Caco-2 (cell line): ENCODE data around the gene RASGEF1B. TPM values are rescaled to one million over a fixed set of nuclear protein-coding genes. Genes with fewer than 3 reads are reported as not detected.

ENCODE experiments used
- BruUV-seq: library from RNA; stranded (reverse); fragments of 400-500 nt; replicated peaks from 2 replicates; lab custom pipeline; 2021; lab: Mats Ljungman, UMichigan
- CTCF ChIA-PET: fragments of 300-600 bp; sonication (Branson Sonifier 250); formaldehyde crosslinking; loops from one replicate; lab custom pipeline; 2022; ENCODE audit warnings: antibody characterized with exemption; lab: Charles Lee
- POLR2A ChIA-PET: fragments of 300-600 bp; sonication (Branson Sonifier 250); formaldehyde crosslinking; loops from one replicate; lab custom pipeline; 2022; ENCODE audit warnings: antibody characterized with exemption; lab: Charles Lee
- DNase-seq, 2 experiments: peaks; one replicate each; pipeline versions ENCODE4 v3.0.0 to v3.0.0-alpha.2; 2020 to 2022
- H3K27me3 ChIP-seq: replicated peaks from 2 replicates; pipeline ENCODE4 v1.6.0; 2011; ENCODE audit warnings: low read length; ENCODE audit not compliant: control insufficient read depth, insufficient read depth
- H3K36me3 ChIP-seq: 2 replicates; pipeline ENCODE4 v1.5.1; 2011; ENCODE audit warnings: low read length; ENCODE audit not compliant: control insufficient read depth, insufficient read depth
- H3K4me1 ChIP-seq: fragments of 250-450 bp; sonication (Bioruptor Pico); 2 replicates; pipeline ENCODE4 v1.5.1; 2020; ENCODE audit warnings: mild to moderate bottlenecking
- H3K4me3 ChIP-seq: 2 replicates; pipeline ENCODE4 v1.5.1; 2011; ENCODE audit warnings: low read depth, mild to moderate bottlenecking, control low read depth, low read length
- H3K9me3 ChIP-seq: fragments of 250-450 bp; sonication (Bioruptor Pico); 2 replicates; pipeline ENCODE4 v1.5.1; 2020; ENCODE audit warnings: mild to moderate bottlenecking, moderate library complexity
- H3K27ac Mint-ChIP-seq: one replicate; pipeline ENCODE4 v1.8.0; 2022; ENCODE audit warnings: mixed read lengths; ENCODE audit not compliant: unreplicated experiment
- H3K27me3 Mint-ChIP-seq: one replicate; pipeline ENCODE4 v1.8.0; 2022; ENCODE audit warnings: mixed read lengths; ENCODE audit not compliant: insufficient read depth, unreplicated experiment
- H3K36me3 Mint-ChIP-seq: one replicate; pipeline ENCODE4 v1.8.0; 2022; ENCODE audit warnings: mild to moderate bottlenecking, mixed read lengths; ENCODE audit not compliant: insufficient read depth, unreplicated experiment
- H3K4me1 Mint-ChIP-seq: one replicate; pipeline ENCODE4 v1.8.0; 2022; ENCODE audit warnings: low read depth, mixed read lengths; ENCODE audit not compliant: unreplicated experiment
- H3K4me3 Mint-ChIP-seq: one replicate; pipeline ENCODE4 v1.8.0; 2022; ENCODE audit warnings: mild to moderate bottlenecking, moderate library complexity, mixed read lengths; ENCODE audit not compliant: unreplicated experiment
- H3K9me3 Mint-ChIP-seq: one replicate; pipeline ENCODE4 v1.8.0; 2022; ENCODE audit warnings: mixed read lengths; ENCODE audit not compliant: unreplicated experiment
- intact Hi-C: fragments of 100-400 bp; cut with micrococcal nuclease; formaldehyde crosslinking; loops from one replicate; pipeline ENCODE4 v1.10.0; 2022; ENCODE audit not compliant: unreplicated experiment
- total RNA-seq: library from RNA; stranded (reverse); gene quantifications from 2 replicates; pipeline ENCODE4 v1.2.3, GENCODE V29; 2022
- TF ChIP-seq, protein P1 (sequence below), 2 experiments: fragments of 200-600 bp in 1 of 2; IDR thresholded peaks; 1 replicate in 1 of 2; 2 replicates in 1 of 2; pipeline versions ENCODE4 v1.5.1 to v1.8.0; 2011 to 2022; ENCODE audit warnings: antibody characterized with exemption in 1 of 2, control low read depth in 1 of 2, inconsistent platforms in 1 of 2, low read depth in 1 of 2, low read length in 1 of 2, mild to moderate bottlenecking in 1 of 2, moderate library complexity in 1 of 2; ENCODE audit not compliant: insufficient read depth in 1 of 2, severe bottlenecking in 1 of 2, unreplicated experiment in 1 of 2

Gene RASGEF1B
- total RNA-seq, 1 experiment from 2014 or later: 32.3 TPM

DNA sequence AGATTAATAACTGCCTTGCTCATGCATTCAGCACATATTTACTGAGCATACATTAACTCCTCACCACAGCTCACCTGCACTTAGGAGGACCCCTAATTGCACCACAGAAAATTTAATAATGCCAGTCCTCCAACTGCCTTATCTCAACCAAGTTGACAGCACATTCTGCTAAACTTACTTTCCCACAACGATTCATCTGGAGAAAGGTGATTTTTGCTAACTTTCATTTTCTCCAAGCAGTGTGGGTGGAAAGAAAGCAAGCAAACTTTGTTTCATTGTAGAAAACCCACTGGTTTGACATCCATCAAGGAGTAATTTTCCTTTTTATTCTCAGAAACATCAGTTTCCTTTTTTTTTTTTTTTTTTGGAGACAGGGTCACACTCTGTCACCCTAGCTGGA lies 49.1 kb downstream of the RASGEF1B start:
- Histone ChIP-seq H3K9me3 (no peaks in the 10 kb centered on the region), H3K36me3 (no peaks in the 10 kb centered on the region; the same call in 1 of the 2 replicates), H3K4me1 (no peaks in the 10 kb centered on the region; the same call in 1 of the 2 replicates), H3K27me3 (no peaks in the 10 kb centered on the region), H3K4me3 (no peak overlapping the region)
- ChIA-PET POLR2A (no interaction called here), CTCF (interaction anchor here (0.8 kb wide), 1 partner anchor 75 kb away, joined by 4 read pairs; no protein-coding TSS in a partner anchor)
- no peaks in the 10 kb centered on the region for H3K9me3 Mint-ChIP-seq
- TF ChIP-seq, protein P1, sequence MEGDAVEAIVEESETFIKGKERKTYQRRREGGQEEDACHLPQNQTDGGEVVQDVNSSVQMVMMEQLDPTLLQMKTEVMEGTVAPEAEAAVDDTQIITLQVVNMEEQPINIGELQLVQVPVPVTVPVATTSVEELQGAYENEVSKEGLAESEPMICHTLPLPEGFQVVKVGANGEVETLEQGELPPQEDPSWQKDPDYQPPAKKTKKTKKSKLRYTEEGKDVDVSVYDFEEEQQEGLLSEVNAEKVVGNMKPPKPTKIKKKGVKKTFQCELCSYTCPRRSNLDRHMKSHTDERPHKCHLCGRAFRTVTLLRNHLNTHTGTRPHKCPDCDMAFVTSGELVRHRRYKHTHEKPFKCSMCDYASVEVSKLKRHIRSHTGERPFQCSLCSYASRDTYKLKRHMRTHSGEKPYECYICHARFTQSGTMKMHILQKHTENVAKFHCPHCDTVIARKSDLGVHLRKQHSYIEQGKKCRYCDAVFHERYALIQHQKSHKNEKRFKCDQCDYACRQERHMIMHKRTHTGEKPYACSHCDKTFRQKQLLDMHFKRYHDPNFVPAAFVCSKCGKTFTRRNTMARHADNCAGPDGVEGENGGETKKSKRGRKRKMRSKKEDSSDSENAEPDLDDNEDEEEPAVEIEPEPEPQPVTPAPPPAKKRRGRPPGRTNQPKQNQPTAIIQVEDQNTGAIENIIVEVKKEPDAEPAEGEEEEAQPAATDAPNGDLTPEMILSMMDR (IDR thresholded peaks at IDR 0.05; ENCODE audit: insufficient read depth in 1 of 2, low read depth in 1 of 2, low read length in 1 of 2, severe bottlenecking in 1 of 2, unreplicated experiment in 1 of 2): no peak
- BruUV-seq: no TSS peak
- no peak overlapping the region for H3K27ac Mint-ChIP-seq
- peaks cover 7% of the 10 kb centered on the region for H3K4me1 Mint-ChIP-seq
- intact Hi-C loops: no loop called here
- peaks cover 45% of the 10 kb centered on the region for H3K36me3 Mint-ChIP-seq
- H3K4me3 Mint-ChIP-seq: no peak overlapping the region
- no peaks in the 10 kb centered on the region for H3K27me3 Mint-ChIP-seq
- DNase-seq: no peak

DNA sequence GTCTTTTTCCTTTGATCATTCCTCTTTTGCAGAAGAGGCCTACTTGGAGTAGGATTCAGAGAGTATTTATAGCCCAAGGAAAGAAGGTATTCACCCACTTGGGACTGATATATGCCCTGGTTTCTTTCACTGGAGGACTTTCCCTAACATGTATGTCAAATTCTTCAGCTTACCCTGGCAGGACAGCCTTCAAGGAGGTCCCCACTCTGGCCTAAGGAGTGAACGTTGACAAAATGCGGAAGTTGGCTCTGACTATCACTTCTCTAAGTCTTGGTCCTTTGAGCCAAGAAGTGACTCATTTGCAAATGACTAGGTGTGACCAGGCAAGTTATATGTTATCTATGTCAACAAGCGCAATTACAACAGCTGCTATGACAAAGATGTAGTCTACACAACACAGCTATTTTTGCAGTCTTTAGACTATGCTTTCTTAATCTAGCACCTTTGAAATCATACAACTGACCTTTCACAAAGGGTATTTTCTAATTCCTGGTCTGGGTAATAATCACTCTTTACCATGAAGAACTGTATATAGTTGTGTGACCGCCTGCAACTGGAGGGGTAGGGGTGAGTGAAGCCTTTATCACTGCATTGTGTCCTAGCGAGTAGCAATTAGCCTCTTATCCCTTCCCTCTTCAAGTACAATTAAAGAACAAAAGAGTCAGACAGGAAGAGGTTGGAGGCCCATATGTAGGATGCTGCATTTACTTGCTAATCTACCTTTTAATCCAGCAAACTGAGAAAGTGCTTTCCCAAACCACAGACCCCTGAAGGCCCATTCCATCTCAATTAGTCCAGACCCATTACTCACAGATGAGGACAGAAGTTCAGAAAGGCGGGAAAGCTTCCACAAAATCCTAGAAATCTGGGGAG lies 50.1 kb downstream of the RASGEF1B start:
- peaks cover 7% of the 10 kb centered on the region for H3K4me1 Mint-ChIP-seq
- BruUV-seq: TSS peak; percentile 2
- DNase-seq: no peak

DNA sequence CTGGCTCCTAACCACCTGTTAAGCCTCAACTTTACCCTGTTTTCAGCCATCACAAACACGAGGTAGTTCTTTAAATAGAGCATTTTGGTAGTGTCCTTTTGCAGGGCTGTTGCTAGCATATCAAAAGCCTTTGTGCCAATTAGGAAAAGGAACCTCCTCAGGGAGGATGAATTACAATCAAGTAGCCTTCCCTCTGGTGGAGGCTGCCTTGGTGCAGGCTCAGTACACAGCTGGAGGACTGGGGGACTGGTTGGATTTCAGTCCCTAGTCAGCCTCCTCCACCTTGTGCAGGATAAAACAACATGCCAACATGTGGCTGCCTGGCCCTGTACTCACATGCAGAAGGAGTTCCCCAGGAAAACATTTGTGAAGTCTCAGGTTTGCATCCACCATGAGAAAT lies 53.1 kb downstream of the RASGEF1B start:
- Histone ChIP-seq H3K36me3 (no peaks in the 10 kb centered on the region), H3K9me3 (no peaks in the 10 kb centered on the region), H3K27me3 (no peaks in the 10 kb centered on the region), H3K4me1 (no peaks in the 10 kb centered on the region; the same call in 1 of the 2 replicates), H3K4me3 (no peak overlapping the region)
- intact Hi-C loops: no loop called here
- POLR2A ChIA-PET: no interaction called here
- H3K27ac Mint-ChIP-seq: no peak overlapping the region
- H3K9me3 Mint-ChIP-seq: peaks cover 8% of the 10 kb centered on the region
- BruUV-seq: no TSS peak
- peaks cover 16% of the 10 kb centered on the region for H3K36me3 Mint-ChIP-seq
- TF ChIP-seq, protein P1 (IDR thresholded peaks at IDR 0.05; ENCODE audit: insufficient read depth in 1 of 2, low read depth in 1 of 2, low read length in 1 of 2, severe bottlenecking in 1 of 2, unreplicated experiment in 1 of 2): no peak
- H3K4me3 Mint-ChIP-seq: no peak overlapping the region
- no peaks in the 10 kb centered on the region for H3K27me3 Mint-ChIP-seq
- peaks cover 7% of the 10 kb centered on the region for H3K4me1 Mint-ChIP-seq
- DNase-seq: no peak
- CTCF ChIA-PET: no interaction called here

More for the DNA sequence above, 50.1 kb downstream of the RASGEF1B start:
- ChIA-PET POLR2A (no interaction called here), CTCF (interaction anchor here (0.8 kb wide), 1 partner anchor 76 kb away, joined by 4 read pairs; no protein-coding TSS in a partner anchor)
- intact Hi-C loops: no loop called here
- H3K36me3 ChIP-seq: no peaks in the 10 kb centered on the region
- H3K4me1 ChIP-seq: no peaks in the 10 kb centered on the region; the same call in 1 of the 2 replicates
- H3K4me3 Mint-ChIP-seq: no peak overlapping the region
- no peak overlapping the region for H3K27ac Mint-ChIP-seq
- no peaks in the 10 kb centered on the region for H3K27me3 ChIP-seq
- H3K4me3 ChIP-seq: no peak overlapping the region
- no peaks in the 10 kb centered on the region for H3K9me3 Mint-ChIP-seq
- peaks cover 35% of the 10 kb centered on the region for H3K36me3 Mint-ChIP-seq
- TF ChIP-seq, protein P1 (IDR thresholded peaks at IDR 0.05; ENCODE audit: insufficient read depth in 1 of 2, low read depth in 1 of 2, low read length in 1 of 2, severe bottlenecking in 1 of 2, unreplicated experiment in 1 of 2): no peak
- no peaks in the 10 kb centered on the region for H3K27me3 Mint-ChIP-seq
- no peaks in the 10 kb centered on the region for H3K9me3 ChIP-seq
